Measurements from ENCODE around the gene GRPEL1.

GRPEL1 gene

GRCh38 chr4:7043284-7044136 lies 24.4 kb downstream of the GRPEL1 start, which contains the start of gene TADA2B:
TADA2B (plus strand) TSS chr4:7043372; CDS start chr4:7043580, 208 bp downstream.
- no peak for DNase-seq

DNA sequence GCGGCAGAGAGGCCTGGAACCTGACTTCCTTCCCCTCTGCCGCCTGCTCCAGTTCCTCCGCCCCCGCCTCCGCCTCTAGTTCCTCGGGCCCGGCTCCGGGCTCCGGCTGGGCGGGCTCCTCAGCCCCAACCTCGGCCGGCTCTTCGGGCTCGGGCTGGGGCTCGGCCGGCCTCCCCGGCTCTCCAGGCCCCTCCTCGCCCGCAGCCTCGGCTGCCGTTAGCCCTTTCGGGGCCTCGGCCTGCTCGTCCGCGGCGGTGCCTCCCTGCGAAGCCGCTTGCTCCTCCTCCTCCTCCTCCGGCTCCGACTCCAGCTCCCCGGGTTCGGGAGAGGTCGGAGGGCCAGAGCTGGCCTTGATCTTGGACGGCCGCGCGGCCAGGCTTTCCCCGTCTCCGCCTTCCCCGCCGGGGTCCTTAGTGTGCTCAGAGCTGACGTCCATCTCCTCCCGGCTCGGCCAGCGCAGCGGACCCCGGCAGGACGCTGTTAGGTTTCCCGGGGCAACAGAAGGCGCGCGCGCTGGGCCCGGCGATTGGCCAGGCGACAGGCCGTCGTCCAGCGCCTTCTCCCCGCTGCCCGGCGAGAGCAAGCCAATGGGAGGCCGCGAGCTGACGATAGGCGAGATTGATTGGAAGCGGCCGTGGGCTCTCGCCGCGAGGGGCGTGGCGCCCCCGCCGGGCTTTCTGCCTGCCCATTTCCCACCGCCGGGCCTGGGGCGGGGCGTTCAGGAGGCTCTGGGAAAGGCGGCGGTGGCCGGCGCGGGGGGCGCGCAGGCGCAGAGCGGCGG lies 25.2 kb downstream of the GRPEL1 start:
- DNase-seq: peak; percentile 91

DNA sequence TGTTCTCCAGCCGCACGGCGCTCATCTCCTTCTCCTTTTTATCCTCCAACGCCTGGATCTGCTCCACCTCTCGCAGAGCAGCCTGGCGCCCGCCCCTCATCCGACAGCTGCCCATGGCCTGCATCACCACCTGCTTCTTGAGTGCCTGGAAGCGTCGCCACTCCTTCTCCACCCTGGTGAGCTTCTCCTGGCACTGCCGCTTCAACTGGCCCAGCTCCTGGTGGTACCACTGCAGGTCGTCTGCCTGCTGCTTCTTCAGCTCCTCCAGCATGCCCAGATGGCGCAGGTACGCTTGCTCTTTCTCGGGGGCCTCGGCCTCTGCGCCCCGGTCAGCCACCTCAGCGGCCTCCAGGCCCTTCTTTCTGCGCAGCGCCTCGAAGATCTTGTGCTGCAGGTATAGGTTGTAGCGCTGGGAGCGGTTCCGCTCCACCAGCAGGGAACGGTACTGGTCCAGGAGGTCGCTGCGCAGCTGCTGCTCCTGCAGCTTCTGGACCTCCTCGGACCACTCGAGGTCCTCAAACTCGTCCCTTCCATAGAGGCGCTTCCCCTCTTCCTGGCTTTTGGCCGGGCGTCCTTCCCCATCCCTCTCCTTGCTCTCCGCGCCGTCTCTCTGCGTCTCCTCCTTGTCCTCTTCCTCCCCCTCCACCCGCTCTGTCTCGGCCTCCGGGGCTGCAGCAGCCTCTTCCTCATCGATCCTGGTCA lies 25.9 kb downstream of the GRPEL1 start:
- DNase-seq: peak; percentile 42

GRCh38 chr4:7041246-7041645 lies 26.6 kb downstream of the GRPEL1 start:
- DNase-seq: no peak

GRCh38 chr4:7040765-7041164 lies 27.1 kb downstream of the GRPEL1 start:
- no peak for DNase-seq

- no peak for DNase-seq
Observed at GRCh38 chr4:7037425-7037824, 30.4 kb downstream of the GRPEL1 start.

GRCh38 chr4:7034262-7035081 lies 33.4 kb downstream of the GRPEL1 start:
- DNase-seq: no peak

DNA sequence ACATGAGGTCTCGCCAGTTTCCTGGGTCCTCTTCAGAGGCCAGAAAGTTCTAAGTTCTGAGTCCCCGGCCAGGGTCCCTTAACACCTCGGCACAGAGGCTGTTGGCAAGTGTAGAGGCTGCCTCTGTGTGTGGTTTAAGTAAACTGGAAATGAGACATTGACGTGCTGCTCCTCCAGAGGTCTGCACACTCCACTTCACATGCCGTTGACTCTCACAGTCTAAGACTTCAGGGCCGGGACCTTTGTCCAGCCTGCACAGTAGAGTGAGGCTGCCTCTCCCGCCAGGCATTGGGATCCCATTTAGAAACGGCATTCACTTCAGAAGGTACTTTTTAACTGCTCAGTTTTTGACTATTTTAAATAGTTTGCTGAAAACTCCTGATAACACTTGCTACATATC lies 35.3 kb downstream of the GRPEL1 start:
- no peak for DNase-seq

GRCh38 chr4:7031558-7032449 lies 36.1 kb downstream of the GRPEL1 start:
- no peak for DNase-seq

- no peak for DNase-seq
Observed at GRCh38 chr4:7030856-7031255, 37.0 kb downstream of the GRPEL1 start.

GRCh38 chr4:7029921-7030320 lies 37.9 kb downstream of the GRPEL1 start:
- no peak for DNase-seq

GRCh38 chr4:7029212-7029611 lies 38.7 kb downstream of the GRPEL1 start:
- DNase-seq: no peak

DNA sequence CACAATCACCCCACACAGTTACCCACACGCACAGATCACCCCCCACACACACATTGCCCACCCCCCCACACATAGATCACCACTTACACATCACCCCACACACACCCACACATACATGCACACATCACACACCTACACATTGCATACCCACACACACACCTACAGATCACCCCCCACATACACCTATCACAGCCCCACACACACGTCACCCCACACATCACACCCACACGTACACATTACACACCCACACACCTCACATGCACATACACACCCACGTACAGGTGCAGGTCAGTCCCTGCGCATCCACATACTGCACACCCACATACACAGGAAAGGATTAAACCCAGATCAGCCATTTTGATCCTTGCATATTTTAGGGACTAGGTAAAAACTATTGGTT lies 40.0 kb downstream of the GRPEL1 start:
- DNase-seq: no peak

DNA sequence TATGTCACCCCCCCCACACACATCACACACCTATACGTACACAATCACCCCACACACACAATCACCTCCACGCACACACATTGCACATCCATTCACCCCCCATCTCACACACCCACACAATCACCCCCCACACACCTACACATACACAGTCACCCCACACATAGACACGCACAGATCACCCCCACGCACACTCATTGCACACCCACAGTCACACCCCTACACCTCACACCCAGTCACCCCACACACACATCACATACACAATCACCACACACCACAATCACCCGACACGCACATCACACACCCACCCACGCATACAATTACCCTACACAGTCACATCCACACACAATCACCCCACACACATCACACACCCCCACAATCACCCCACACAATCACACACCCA lies 40.6 kb downstream of the GRPEL1 start:
- DNase-seq: no peak

DNA sequence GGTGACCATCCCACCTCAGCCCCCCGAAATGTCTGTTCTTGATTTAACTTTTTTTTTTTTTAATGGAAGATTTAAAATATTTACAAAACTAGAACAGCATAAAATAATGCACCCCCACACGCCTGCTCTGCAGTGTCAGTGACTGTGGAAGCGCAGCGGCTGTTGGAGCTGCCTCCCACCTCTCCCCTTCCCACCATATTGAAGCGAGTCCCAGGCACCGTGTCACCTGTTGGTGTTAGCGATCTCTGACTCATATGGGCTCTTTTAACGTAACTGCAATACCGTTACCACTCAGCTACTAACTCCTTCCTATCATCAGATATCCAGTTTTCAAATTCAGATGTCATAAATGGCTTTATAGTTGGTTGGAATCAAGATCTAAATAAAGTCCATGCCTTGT lies 41.8 kb downstream of the GRPEL1 start:
- no peak for DNase-seq

GRCh38 chr4:7025040-7025602 lies 42.7 kb downstream of the GRPEL1 start:
- no peak for DNase-seq

DNA sequence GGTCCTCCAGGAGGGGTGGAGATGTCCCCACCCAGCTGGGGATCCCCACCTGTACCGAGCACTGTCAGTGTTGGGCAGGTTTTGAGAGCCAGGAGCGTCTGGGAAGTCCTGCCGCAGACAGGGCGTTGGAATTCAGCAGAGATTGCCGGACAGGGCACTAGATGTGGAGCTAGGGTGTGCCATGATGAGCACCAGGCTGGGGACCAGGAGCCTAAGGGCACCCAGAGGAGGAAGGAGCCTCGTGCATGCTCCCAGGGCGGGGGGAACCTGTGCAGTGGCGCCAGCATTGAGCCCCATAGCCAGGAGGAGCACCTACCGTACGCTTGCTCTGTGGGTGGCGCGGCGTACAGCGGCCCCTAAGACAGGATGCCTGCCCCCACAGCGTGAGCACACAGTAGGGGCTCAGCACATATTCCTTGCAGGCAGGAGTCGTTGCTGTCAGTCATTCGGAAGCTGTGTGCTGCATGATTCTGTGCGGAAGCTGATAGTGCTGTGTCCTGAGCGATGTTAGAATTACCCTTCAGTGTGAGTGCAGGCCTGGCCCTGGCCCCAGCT lies 43.5 kb downstream of the GRPEL1 start:
- no peak for DNase-seq

DNA sequence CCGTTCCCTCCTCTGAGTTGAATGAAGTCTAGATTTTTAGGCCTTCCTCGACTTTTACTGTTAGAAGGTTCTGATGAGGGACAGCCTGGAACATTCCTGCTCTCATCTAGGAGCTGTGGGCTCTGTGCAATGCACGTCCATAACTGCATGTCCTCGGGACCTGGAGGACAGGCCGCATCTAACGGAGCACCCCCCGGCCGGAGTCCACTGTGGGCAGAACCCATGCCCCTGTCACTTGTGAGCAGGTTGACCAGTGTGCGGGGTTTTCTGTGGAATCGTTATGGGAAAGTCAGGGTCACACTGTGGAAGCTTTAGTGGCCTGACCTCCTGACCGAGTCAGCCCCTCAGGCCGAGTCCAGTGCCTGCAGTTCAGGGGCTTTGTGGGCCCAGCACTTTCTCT lies 44.0 kb downstream of the GRPEL1 start:
- no peak for DNase-seq

DNA sequence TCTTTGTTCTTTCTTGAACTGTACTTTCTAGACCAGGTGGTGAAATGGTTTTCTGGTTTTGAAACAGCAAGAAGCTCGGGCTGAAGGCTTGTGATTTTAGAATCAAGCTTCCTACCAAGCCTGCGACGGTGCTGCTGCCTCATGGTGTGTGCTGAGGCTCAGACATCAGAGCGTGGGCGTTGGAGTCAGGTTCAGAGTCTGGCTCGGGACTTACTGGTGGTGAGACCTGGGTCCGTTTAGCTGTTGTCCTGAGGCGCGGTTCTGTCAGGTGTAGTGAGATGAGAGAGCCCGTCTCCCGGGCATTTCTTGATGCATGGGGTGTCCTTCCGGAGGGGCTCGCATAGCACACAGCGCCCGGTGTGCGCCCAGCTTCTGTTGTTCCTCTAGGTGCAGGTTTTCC lies 44.4 kb downstream of the GRPEL1 start:
- DNase-seq: no peak

DNA sequence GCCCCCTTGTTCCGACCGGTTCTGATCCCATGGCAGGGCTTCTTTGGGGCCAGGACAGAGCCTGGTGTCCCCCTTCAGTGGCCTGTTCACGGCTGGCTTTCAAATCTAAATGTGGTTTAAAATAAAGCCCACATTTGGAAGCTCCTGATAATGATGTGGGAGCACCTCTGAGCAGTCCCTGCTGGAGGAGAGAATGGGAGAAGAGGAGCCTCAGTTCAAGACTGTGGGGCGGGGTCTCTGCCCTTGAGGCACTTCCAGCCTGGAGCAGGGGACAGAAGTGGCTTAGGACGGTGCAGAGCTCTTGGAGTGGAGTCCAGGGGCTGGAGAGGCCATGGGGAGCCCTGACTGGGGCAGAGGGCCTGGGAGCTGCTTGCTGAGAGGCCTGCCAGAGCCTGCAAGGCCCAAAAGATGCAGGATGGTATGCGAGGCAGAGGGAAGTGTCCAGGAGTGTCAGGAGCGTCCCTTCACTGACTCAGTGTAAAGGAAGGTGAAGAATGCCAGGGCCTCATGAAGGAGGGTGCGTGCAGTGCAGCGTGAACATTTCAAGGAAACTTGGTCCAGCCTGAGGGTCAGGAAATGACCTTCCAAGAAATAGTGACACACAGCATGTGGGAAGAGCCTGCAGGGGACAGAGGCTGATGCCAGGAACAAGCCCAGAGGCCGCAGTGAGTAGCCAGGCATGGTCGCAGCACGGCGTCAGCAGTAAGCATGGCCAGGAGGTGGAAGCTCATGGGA lies 45.8 kb downstream of the GRPEL1 start:
- no peak for DNase-seq
